Activated CD8-positive, alpha-beta memory T cell treated with anti-CD3 and anti-CD28 coated beads, Interleukin-2, amount 50 U/mL, for 24 hours (primary cell): ENCODE measurements around the gene APLP2.
"Not testable (repeated sequence)": the region's sequence is repeated elsewhere in the genome, so short reads cannot be mapped to it uniquely, and the experiment has no call there.

ENCODE experiments used
- DNase-seq: peaks from one replicate; pipeline ENCODE4 v3.0.0-alpha.2; 2020; ENCODE audit errors: extremely low read depth

Gene APLP2

DNA sequence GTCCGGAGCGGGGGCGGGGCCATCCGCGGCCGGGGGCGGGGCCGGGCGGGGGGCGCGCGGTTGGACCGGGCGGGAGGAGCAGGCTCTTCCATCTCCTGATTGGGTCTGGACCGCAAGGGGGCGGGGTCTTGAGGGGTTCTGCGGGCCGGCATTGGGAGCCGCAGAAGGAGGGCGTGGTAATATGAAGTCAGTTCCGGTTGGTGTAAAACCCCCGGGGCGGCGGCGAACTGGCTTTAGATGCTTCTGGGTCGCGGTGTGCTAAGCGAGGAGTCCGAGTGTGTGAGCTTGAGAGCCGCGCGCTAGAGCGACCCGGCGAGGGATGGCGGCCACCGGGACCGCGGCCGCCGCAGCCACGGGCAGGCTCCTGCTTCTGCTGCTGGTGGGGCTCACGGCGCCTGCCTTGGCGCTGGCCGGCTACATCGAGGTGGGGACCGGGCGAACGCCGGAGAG, at the start of gene APLP2:
Gene APLP2 (plus strand): TSS at position 236 of the 450 bp plus-strand sequence. CDS start 84 bp downstream, at position 320.
- DNase-seq: peak; percentile 92

DNA sequence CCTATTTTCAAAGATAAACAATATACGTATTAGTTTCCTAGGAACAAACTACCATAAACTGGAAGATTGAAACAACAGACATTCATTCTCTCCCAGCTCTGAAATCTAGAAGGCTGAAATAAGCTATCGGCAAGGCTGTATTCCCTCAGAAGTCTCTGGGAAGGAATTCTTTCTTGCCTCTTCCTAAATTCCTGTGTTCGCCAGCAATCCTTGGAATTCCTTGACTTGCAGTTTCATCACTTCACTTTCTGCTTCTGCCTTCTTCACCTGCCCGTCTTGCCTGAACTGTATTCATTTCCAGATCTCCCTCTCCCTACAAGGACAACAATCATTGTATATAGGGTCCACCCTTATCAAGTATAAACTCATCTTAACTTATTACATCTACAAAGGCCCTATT, 49.4 kb upstream of the APLP2 start:
- no peak for DNase-seq

DNA sequence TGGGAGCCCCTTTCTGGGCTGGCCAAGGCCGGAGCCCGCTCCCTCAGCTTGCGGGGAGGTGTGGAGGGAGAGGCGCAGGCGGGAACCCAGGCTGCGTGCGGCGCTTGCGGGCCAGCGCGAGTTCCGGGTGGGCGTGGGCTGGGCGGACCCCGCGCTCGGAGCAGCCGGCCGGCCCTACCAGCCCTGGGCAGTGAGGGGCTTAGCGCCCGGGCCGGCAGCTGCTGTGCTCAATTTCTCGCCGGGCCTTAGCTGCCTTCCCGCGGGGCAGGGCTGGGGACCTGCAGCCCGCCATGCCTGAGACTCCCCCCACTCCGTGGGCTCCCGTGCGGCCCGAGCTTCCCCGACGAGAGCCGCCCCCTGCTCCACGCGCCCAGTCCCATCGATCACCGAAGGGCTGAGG, 48.1 kb upstream of the APLP2 start:
- not testable (repeated sequence) for DNase-seq

DNA sequence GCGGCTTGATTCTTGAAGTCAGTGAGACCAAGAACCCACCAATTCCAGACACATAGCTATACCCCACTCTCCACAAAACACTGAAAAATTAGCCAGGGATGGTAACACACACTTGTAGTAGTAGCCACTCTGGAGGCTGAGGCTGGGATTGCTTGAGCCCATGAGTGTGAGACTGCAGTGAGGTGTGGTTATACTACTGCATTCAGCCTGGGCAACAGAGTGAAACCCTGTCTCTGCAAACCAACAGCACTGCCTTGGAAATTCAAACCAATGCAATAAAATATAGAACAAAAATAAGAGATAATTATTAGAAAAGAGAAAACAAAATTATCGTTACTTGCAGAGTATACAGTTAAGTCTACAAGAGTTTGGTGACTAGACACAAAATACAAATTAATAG, 46.9 kb upstream of the APLP2 start:
- DNase-seq: no peak

- DNase-seq: no peak
Measured at GRCh38 chr11:130023204-130023603, 46.5 kb upstream of the APLP2 start.

DNA sequence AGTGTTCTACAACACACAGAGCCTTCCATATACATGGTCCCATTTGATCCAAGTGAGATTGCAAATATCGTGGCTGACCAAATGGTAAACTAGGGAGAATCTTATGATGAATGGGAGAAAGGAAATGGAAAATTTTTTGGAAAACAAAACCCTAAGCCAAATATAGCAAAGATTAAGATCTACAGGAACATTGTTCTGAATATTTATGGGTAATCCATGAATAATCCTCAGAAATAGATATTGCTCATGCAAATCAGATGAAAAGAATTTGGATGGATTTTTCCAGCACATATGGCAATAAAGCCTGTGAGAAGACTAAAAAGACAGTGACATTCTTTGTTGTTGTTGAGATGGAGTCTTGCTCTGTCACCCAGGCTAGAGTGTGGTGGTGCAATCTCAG, 45.3 kb upstream of the APLP2 start:
- no peak for DNase-seq

GRCh38 chr11:130025371-130025770, 44.3 kb upstream of the APLP2 start:
- DNase-seq: no peak

DNA sequence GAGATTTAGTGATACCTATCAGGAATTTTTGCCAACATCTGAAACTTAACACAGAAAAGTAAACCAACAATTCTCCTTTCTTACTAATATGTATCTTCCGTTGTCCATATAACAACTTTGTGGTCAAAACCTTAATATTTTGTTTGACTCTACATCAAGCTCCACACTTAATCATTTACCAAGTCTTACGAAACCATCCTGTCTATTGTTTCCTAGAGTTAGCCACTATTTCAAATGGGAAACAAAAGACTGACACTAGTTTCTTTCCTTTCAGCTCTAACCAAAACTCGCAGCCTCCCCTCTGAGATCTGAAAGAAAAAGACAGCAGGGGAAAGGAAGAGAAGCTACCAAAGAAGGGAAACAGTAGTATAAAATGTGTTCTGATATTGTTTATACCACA, 40.6 kb upstream of the APLP2 start:
- DNase-seq: no peak

GRCh38 chr11:130031056-130031455, 38.6 kb upstream of the APLP2 start:
- DNase-seq: no peak

GRCh38 chr11:130031945-130032344, 37.7 kb upstream of the APLP2 start:
- no peak for DNase-seq

DNA sequence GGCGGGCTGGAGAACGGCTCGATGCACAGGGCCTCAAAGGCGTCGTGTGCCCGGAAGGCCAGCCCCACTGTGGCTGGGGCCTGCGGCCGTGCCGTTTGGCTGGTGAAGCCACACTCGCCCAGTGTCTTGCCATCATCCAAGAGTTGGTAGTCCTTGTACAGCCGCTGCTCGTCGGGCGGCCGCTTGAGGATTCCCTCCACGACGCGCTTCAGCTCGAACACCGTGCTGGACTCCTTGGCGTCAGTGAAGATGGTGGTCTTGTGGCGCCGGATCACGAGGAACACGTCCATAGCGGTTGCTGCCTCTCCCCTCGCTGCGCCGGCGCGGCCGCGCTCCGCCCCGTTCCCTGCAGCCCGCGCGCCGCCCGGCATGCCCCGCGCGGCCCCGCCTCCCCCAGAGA, 36.8 kb upstream of the APLP2 start:
- DNase-seq: no peak

DNA sequence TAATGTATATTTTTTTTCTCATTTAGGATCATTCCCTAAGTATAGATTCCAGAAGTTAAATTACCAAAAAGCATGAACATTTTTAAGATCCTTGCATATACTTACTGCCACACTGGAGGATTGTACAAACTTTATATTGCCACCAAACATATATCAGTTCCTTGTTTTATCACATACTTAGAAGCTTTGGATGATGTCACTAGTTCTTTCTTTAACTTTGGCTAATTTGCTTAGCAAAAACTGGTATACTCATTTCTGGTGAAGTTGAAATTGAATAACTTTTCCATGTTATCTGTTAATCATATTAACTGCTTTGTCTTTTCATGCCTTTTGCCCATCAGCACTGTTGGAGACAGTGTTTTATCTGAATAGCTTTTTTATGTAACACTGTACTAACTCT, 35.5 kb upstream of the APLP2 start:
- DNase-seq: no peak

GRCh38 chr11:130037058-130037457, 32.6 kb upstream of the APLP2 start:
- DNase-seq: no peak

- no peak for DNase-seq
Measured at GRCh38 chr11:130037881-130038585, 31.7 kb upstream of the APLP2 start.

- DNase-seq: no peak
Measured at GRCh38 chr11:130040281-130040940, 29.3 kb upstream of the APLP2 start.

- no peak for DNase-seq
Measured at GRCh38 chr11:130042093-130042591, 27.6 kb upstream of the APLP2 start.

DNA sequence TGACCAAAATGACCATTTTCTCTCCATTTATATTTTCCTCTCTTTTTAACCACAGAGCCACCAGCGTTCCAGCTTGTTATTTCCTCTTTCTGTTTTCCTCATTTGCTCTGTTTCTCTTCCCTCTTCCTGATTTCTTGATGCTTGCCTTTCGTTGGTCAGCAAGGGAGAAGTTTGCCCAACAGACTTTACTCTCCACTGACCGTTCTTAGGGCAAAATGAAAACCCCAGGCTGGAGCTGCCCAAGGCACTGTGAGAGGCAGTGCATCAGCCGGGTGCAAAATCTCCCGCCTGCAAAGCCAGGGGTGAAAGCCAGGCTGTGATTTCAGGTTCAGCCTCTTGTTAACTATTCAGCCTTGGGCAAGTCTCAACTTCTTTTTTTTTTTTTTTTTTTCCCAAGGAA, 26.1 kb upstream of the APLP2 start:
- no peak for DNase-seq

GRCh38 chr11:130047141-130047540, 22.6 kb upstream of the APLP2 start:
- no peak for DNase-seq

DNA sequence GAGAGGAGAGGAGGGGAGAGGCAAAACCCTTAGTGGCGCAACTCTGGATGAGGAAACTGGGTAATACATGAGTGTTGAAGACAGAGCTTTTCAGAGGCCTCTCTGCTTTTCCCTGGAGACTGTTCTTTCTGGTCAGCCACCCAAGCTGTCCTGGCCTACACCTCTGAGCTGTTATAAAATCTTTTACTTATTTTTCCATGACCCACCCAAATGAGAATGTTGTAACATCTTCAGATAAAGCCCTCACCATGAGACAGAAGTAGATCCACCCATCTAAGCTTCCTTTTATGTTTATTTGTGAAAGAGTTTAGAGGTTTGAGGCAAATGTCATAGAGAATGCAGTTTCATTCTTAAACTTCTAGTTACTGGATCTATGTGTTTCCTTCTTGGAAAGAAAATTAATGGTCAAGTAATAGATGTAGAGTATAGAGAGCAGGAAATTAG, 20.3 kb upstream of the APLP2 start:
- DNase-seq: no peak

- DNase-seq: no peak
Measured at GRCh38 chr11:130050257-130050656, 19.4 kb upstream of the APLP2 start.

- no peak for DNase-seq
Measured at GRCh38 chr11:130051082-130051481, 18.6 kb upstream of the APLP2 start.

GRCh38 chr11:130052567-130052966, 17.1 kb upstream of the APLP2 start:
- no peak for DNase-seq

GRCh38 chr11:130054966-130055365, 14.7 kb upstream of the APLP2 start:
- DNase-seq: no peak
